Pancreas (tissue), 10 donors: ENCODE measurements around the gene SVOPL. TPM values are rescaled to one million over a fixed set of nuclear protein-coding genes. Genes with fewer than 3 reads are reported as not detected.

Experiments
- ATAC-seq, 4 donors: fragments of 200-7000 bp; cut with Tn5 transposase; one replicate each; pipeline versions ENCODE4 v1.8.0 to v1.9.1; 2020; ENCODE audit warnings: mild to moderate bottlenecking in 4 of 4, moderate library complexity in 4 of 4
- DNase-seq, 6 donors: peaks; one replicate each; pipeline ENCODE4 v3.0.0-alpha.2; 2020
- FAIRE-seq: peaks from 2 replicates; lab custom pipeline; 2012; peaks lifted over from hg19 to GRCh38; lab: Jason Lieb, UNC
- H3K27ac ChIP-seq, 4 donors: fragments of 200-600 bp; sonication (generic); 1 replicate in 3 of 4; 2 replicates in 1 of 4; pipeline versions ENCODE4 v1.5.0 to v1.8.0; 2020
- H3K27me3 ChIP-seq, 4 donors: fragments of 200-600 bp; one replicate each; pipeline ENCODE4 v1.8.0; 2021
- H3K36me3 ChIP-seq, 3 donors: fragments of 200-600 bp; sonication (generic) in 1 of 3; one replicate each; pipeline versions ENCODE4 v1.5.0 to v1.8.0; 2020 to 2021
- H3K4me1 ChIP-seq, 3 donors: fragments of 200-600 bp; one replicate each; pipeline ENCODE4 v1.8.0; 2021
- H3K4me3 ChIP-seq, 4 donors: fragments of 200-600 bp; sonication (generic) in 2 of 4; one replicate each; pipeline versions ENCODE4 v1.5.0 to v1.8.0; 2020 to 2021
- H3K9me3 ChIP-seq, 4 donors: fragments of 200-600 bp; one replicate each; pipeline ENCODE4 v1.8.0; 2021
- CTCF ChIP-seq, 4 donors: fragments of 200-600 bp; sonication (generic) in 3 of 4; IDR thresholded peaks; one replicate each; pipeline versions ENCODE4 v1.5.0 to v1.8.0; 2021; ENCODE audit warnings: antibody characterized with exemption in 4 of 4
- WGBS, 2 donors: extraction: QIAGEN DNeasy Blood & Tissue Kit; methylation state at CpG; one replicate each; pipeline ENCODE4 v1.1.7; 2013; 5-methylcytosine and 5-hydroxymethylcytosine counted together
- intact Hi-C, 3 donors: fragments of 100-400 bp; cut with DNase I; formaldehyde crosslinking; loops; one replicate each; pipeline versions ENCODE4 v1.11.1 to v1.14.2; 2022
- polyA plus RNA-seq, 2 donors: library from polyadenylated mRNA; stranded (reverse); fragments of 200-250 nt; gene quantifications; one replicate each; pipeline ENCODE4 v1.2.3, GENCODE V29; 2013
- total RNA-seq, 6 donors: library from RNA; stranded (reverse); fragmentation: NEBNext Ultra II Directional in 4 of 6; extraction: Animal tissue kit (Norgen Biotek cat#: 25700) in 4 of 6; gene quantifications; one replicate each; pipeline versions ENCODE4 v1.2.1 to v1.2.4, GENCODE V29; 2021 to 2023
- donor health status: healthy with polysubstance abuse.
- donor health status: DM: no; HTN: no; CAD: no; lungs with moderate emphysema.
- donor health status: DM: no; HTN: no; CAD: no.
- donor health status: control.
- donor health status: control.
- donor health status: Bipolar disorder and iron deficiency.
- donor health status: DM: yes; HTN: yes; CAD: no.
- donor health status: DM: no; HTN: no; CAD: no.
- donor health status: DM: no; HTN: no; CAD: no.
- donor health status: DM: yes; HTN: yes; CAD: no.

SVOPL gene
- total and polyA plus RNA-seq, 8 donors, result 0.09 to 0.91 (median 0.18) TPM; not detected in 1

GRCh38 chr7:138746073-138746472, 44.9 kb upstream of the SVOPL start:
- WGBS, 2 donors, result 58 to 64% methylated on average over 4 of the region's 4 CpGs
- FAIRE-seq, result no peak
- no peaks in the 10 kb centered on the region for H3K9me3 ChIP-seq
- no peaks in the 10 kb centered on the region for H3K27me3 ChIP-seq
- no peak overlapping the region for H3K27ac ChIP-seq
- ATAC-seq, result no peak
- no peak for TF ChIP-seq CTCF (IDR thresholded peaks at IDR 0.05)
- no peaks in the 10 kb centered on the region for H3K4me1 ChIP-seq
- no peak for DNase-seq
- intact Hi-C loops, result no loop called here
- H3K4me3 ChIP-seq, result no peak overlapping the region
- no peaks in the 10 kb centered on the region for H3K36me3 ChIP-seq

- 90% methylated on average over 7 of the region's 7 CpGs for WGBS, 2 donors
- no peak for ATAC-seq
- no peaks in the 10 kb centered on the region for H3K27me3 ChIP-seq
- no peak overlapping the region for H3K27ac ChIP-seq
- H3K36me3 ChIP-seq, result no peaks in the 10 kb centered on the region
- no peak overlapping the region for H3K4me3 ChIP-seq
- DNase-seq, result no peak
- intact Hi-C loops, result no loop called here
- TF ChIP-seq CTCF (IDR thresholded peaks at IDR 0.05), result no peak
- H3K9me3 ChIP-seq, result no peaks in the 10 kb centered on the region
- no peak for FAIRE-seq
- H3K4me1 ChIP-seq, result no peaks in the 10 kb centered on the region
These were observed 44.0 kb upstream of the SVOPL start for GRCh38 chr7:138745189-138745588.

DNA sequence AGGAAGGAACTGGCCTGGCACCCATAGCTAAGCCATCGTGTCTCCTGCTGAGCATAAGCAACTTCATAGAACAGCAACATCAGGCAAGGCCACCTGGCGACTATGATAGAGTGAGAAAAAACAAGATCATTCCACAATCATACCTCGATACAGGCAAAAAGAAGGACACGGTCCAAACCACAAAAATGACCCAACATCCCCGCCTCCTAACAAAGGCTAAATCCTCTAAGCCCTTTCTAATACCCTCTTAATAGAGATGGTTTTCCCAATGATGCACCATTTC, 40.2 kb upstream of the SVOPL start:
- FAIRE-seq, result no peak
- ATAC-seq, result no peak
- no peak for TF ChIP-seq CTCF (IDR thresholded peaks at IDR 0.05)
- H3K9me3 ChIP-seq, result no peaks in the 10 kb centered on the region
- no peaks in the 10 kb centered on the region for H3K27me3 ChIP-seq
- intact Hi-C loops, result no loop called here
- no peaks in the 10 kb centered on the region for H3K36me3 ChIP-seq
- H3K27ac ChIP-seq, result no peak overlapping the region
- no peaks in the 10 kb centered on the region for H3K4me1 ChIP-seq
- WGBS, 2 donors, result 88 to 91% methylated on average over 5 of the region's 5 CpGs
- no peak overlapping the region for H3K4me3 ChIP-seq
- DNase-seq, result no peak

- Histone ChIP-seq H3K4me1 (no peaks in the 10 kb centered on the region), H3K9me3 (no peaks in the 10 kb centered on the region), H3K36me3 (no peaks in the 10 kb centered on the region), H3K4me3 (no peak overlapping the region), H3K27ac (no peak overlapping the region), H3K27me3 (no peaks in the 10 kb centered on the region)
- intact Hi-C loops, result loop anchor here in 1 of 3 donors (10.0 kb wide), 1 partner anchor 575 kb away; no protein-coding TSS in a partner anchor
- no peak for DNase-seq
- no peak for ATAC-seq
- TF ChIP-seq CTCF (IDR thresholded peaks at IDR 0.05), result no peak
- FAIRE-seq, result no peak
- 89 to 94% methylated on average over 1 of the region's 1 CpG for WGBS, 2 donors
These were observed 38.7 kb upstream of the SVOPL start for GRCh38 chr7:138739859-138740258.

- TF ChIP-seq CTCF (IDR thresholded peaks at IDR 0.05), result peak; percentile 66 to 92 (median 82)
- no peak overlapping the region for H3K4me3 ChIP-seq
- no peaks in the 10 kb centered on the region for H3K4me1 ChIP-seq
- intact Hi-C loops, result loop anchor here in 1 of 3 donors (10.0 kb wide), 1 partner anchor 574 kb away; no protein-coding TSS in a partner anchor
- WGBS, 2 donors, result 18 to 19% methylated on average over 14 of the region's 14 CpGs
- no peak overlapping the region for H3K27ac ChIP-seq
- DNase-seq (peak; percentile 66 to 92 (median 84)), ATAC-seq (peak; percentile 93 to 99 (median 99)), FAIRE-seq (no peak)
- H3K27me3 ChIP-seq, result no peaks in the 10 kb centered on the region
- no peaks in the 10 kb centered on the region for H3K36me3 ChIP-seq
- no peaks in the 10 kb centered on the region for H3K9me3 ChIP-seq
These were observed 37.6 kb upstream of the SVOPL start for GRCh38 chr7:138738551-138739335.
